Lower leg skin (tissue), 4 donors: Measurements from ENCODE around the gene DMP1. TPM values are rescaled to one million over a fixed set of nuclear protein-coding genes. Genes with fewer than 3 reads are reported as not detected.

ENCODE experiments used
- DNase-seq, 2 donors: peaks; one replicate each; pipeline ENCODE4 v3.0.0-alpha.2; 2019; ENCODE audit warnings: low spot score in 2 of 2
- H3K4me3 ChIP-seq: fragments of 200-600 bp; sonication (generic); 2 replicates; pipeline ENCODE4 v1.5.1; 2017; ENCODE audit warnings: mild to moderate bottlenecking, low read depth; ENCODE audit not compliant: poor library complexity, severe bottlenecking
- POLR2A ChIP-seq, 2 donors: fragments of 450-650 bp; IDR thresholded peaks; one replicate each; pipeline ENCODE4 v1.6.1; 2016 to 2017; ENCODE audit warnings: antibody characterized with exemption in 2 of 2, mild to moderate bottlenecking in 1 of 2, moderate library complexity in 1 of 2
- WGBS, 2 donors: methylation state at CpG; one replicate each; pipeline ENCODE4 v1.1.5; 2018; 5-methylcytosine and 5-hydroxymethylcytosine counted together
- intact Hi-C: fragments of 100-400 bp; cut with DNase I; formaldehyde crosslinking; loops from one replicate; pipeline ENCODE4 v1.15.0; 2023; ENCODE audit warnings: low total_unique reads
- total RNA-seq, 4 donors: library from RNA; depleted of rRNA; stranded (reverse); fragments of >200 nt; gene quantifications; one replicate each; pipeline ENCODE4 v1.1.0, GENCODE V29; 2016
- TF ChIP-seq, protein P1 (sequence below), 3 donors: fragments of 450-650 bp; IDR thresholded peaks; one replicate each; pipeline ENCODE4 v1.5.1; 2016; ENCODE audit warnings: antibody characterized with exemption in 3 of 3, mild to moderate bottlenecking in 3 of 3, moderate library complexity in 2 of 3

Gene DMP1
- total RNA-seq, 4 donors from 2014 or later, result not detected

DNA sequence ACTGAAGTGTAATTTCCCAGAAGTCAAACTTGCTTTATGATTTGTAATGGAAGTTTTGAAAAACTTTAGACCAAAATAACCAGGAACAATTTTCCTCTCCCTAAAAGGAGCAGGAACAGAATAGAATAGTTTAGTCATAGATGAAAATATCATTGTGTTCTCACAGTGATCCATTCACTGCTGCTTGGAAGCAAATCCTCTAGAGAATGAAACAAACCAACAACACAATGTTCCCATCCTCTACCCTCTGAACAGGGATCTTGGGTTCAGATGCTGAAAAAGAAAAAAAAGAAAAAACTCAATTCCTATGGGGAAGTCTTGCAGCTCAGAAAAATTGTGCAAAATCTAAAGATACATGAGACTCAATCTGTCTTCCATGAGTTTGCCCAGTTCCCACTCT, 29.6 kb upstream of the DMP1 start:
- no peak for TF ChIP-seq POLR2A (IDR thresholded peaks at IDR 0.05)
- TF ChIP-seq, protein P1, sequence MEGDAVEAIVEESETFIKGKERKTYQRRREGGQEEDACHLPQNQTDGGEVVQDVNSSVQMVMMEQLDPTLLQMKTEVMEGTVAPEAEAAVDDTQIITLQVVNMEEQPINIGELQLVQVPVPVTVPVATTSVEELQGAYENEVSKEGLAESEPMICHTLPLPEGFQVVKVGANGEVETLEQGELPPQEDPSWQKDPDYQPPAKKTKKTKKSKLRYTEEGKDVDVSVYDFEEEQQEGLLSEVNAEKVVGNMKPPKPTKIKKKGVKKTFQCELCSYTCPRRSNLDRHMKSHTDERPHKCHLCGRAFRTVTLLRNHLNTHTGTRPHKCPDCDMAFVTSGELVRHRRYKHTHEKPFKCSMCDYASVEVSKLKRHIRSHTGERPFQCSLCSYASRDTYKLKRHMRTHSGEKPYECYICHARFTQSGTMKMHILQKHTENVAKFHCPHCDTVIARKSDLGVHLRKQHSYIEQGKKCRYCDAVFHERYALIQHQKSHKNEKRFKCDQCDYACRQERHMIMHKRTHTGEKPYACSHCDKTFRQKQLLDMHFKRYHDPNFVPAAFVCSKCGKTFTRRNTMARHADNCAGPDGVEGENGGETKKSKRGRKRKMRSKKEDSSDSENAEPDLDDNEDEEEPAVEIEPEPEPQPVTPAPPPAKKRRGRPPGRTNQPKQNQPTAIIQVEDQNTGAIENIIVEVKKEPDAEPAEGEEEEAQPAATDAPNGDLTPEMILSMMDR (IDR thresholded peaks at IDR 0.05), result no peak
- intact Hi-C loops, result no loop called here
- H3K4me3 ChIP-seq, result no peak overlapping the region
- DNase-seq, result no peak

DNA sequence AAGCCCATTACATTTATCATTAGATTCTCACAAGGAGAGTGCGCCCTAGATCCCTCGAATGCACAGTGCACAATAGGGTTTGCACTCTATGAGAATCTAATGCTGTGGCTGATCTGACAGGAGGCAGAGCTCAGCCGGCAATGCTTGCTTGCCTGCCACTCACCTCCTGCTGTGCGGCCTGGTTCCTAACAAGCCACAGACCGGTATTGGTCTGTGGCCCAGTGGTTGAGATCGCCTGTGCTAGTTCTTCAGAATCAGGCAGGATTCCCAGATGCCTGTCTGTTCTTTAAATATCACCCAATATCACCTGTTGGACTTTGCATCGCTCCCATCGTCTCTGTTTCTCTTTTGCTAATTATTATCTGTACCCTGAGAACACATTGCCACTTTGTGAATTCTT, 27.8 kb upstream of the DMP1 start:
- no peak overlapping the region for H3K4me3 ChIP-seq
- TF ChIP-seq, protein P1 (IDR thresholded peaks at IDR 0.05), result no peak
- no peak for TF ChIP-seq POLR2A (IDR thresholded peaks at IDR 0.05)
- intact Hi-C loops, result no loop called here
- no peak for DNase-seq
- 83 to 91% methylated on average over 8 of the region's 8 CpGs for WGBS, 2 donors

DNA sequence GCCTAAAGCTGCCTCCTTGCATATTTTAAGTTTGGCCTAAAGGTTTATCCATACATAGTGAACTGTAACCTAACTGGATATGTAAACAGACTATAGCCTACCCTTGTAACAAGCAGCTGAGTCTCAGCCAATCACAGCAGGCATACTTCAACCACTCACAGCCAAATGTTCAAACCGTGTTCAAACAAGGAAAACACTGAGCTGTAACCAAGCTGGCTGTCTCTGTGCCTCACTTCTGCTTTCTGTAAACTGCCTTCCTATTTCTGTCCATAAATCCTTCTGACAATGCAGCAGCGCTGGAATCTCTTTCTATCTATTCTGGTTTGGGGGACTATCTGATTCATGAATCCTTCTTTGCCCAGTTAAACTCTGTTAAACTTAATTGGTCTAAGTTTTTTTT, 25.4 kb upstream of the DMP1 start:
- WGBS, 2 donors, result 46 to 58% methylated on average over 2 of the region's 2 CpGs
- H3K4me3 ChIP-seq, result no peak overlapping the region
- no peak for DNase-seq
- intact Hi-C loops, result no loop called here
- TF ChIP-seq POLR2A (IDR thresholded peaks at IDR 0.05), result no peak
- TF ChIP-seq, protein P1 (IDR thresholded peaks at IDR 0.05), result no peak

DNA sequence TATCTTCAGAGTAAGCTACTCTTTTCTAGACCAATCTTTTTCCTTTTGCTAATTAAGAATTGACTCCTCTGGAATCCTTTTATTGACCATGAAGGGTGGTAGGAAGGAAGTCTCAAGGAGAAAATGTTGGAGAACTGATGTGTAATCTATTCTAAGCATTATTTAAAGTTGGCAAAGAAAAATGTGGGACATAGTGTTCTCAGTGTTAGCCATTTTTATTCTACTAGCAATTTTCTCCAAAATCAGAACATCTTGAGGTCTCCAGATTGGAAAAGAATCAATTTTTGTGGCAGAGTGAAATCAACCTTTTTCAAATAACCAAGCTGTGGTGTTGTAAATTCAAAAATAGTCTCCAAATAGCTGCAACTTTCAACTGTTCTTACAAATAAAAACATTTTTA, 18.4 kb upstream of the DMP1 start:
- no peak for DNase-seq
- no peak for TF ChIP-seq POLR2A (IDR thresholded peaks at IDR 0.05)
- TF ChIP-seq, protein P1 (IDR thresholded peaks at IDR 0.05), result no peak
- intact Hi-C loops, result no loop called here

DNA sequence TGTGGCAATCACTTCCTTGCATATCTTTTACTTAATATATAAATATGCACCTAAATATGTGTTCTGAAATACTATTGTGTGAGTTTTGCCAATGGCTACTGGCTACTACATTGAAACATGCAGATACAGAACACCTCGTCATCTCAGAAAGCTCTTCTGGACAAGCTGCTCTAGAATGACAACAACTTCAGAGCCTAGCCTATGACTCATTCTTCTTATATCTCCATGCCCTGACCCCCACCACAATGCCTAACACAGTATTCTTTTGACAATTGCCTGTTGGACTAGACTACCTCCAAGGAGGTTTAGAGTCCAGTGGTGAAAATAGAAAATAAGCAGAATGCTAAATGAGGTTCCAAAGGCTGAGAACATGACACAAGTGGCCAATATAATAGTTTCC, 17.6 kb upstream of the DMP1 start:
- intact Hi-C loops, result no loop called here
- WGBS, 2 donors, result 60 to 71% methylated on average over 1 of the region's 1 CpG
- DNase-seq, result no peak
- no peak for TF ChIP-seq POLR2A (IDR thresholded peaks at IDR 0.05)
- TF ChIP-seq, protein P1 (IDR thresholded peaks at IDR 0.05), result no peak
- H3K4me3 ChIP-seq, result no peak overlapping the region

More for the DNA sequence above, 18.4 kb upstream of the DMP1 start:
- H3K4me3 ChIP-seq, result no peak overlapping the region

DNA sequence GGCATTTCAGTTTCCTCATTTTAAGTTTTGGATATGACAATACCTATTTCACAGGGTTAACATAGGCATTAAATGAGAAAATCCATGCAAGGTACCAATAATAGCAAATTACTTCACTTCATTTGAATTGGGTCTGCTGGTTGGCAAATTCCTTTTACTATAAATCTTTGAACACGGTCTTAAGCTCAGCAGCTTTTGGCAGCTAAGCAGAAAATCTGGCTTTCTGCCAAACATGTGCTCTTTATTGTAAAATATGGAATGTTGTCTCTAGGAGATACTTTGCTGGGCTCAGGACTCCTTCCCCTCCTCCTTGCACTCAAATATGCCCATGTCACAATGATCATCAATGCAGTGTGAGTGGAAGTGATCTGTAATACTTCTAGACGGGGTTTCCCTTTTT, 16.8 kb upstream of the DMP1 start:
- 7 to 10% methylated on average over 2 of the region's 2 CpGs for WGBS, 2 donors
- intact Hi-C loops, result no loop called here
- TF ChIP-seq POLR2A (IDR thresholded peaks at IDR 0.05), result no peak
- TF ChIP-seq, protein P1 (IDR thresholded peaks at IDR 0.05), result no peak
- no peak for DNase-seq
- no peak overlapping the region for H3K4me3 ChIP-seq
